Neuronal stem cell (in vitro differentiated cells): ENCODE results near the gene KRT8.
"Not testable (repeated sequence)": the region's sequence is repeated elsewhere in the genome, so short reads cannot be mapped to it uniquely, and the experiment has no call there.

Experiments used
- DNase-seq: peaks from one replicate; pipeline ENCODE4 v3.0.0-alpha.2; 2013; ENCODE audit warnings: low spot score
- H2AFZ ChIP-seq: one replicate; pipeline ENCODE4 v1.6.1; 2013; ENCODE audit warnings: mild to moderate bottlenecking, low read length, inconsistent platforms
- H2AK5ac ChIP-seq: 2 replicates; pipeline ENCODE4 v1.6.1; 2013; ENCODE audit warnings: low read depth, mild to moderate bottlenecking, inconsistent platforms, low read length, moderate library complexity, mixed read lengths
- H2BK120ac ChIP-seq: 2 replicates; pipeline ENCODE4 v1.6.1; 2013; ENCODE audit warnings: low read depth, mild to moderate bottlenecking, inconsistent platforms, low read length, moderate library complexity, mixed read lengths
- H2BK12ac ChIP-seq: one replicate; pipeline ENCODE4 v1.6.1; 2013; ENCODE audit warnings: low read length, inconsistent platforms
- H2BK15ac ChIP-seq: 2 replicates; pipeline ENCODE4 v1.6.1; 2013; ENCODE audit warnings: mild to moderate bottlenecking, low read length, inconsistent platforms, mixed read lengths
- H2BK5ac ChIP-seq: one replicate; pipeline ENCODE4 v1.6.1; 2013; ENCODE audit warnings: inconsistent platforms, mild to moderate bottlenecking, low read length, moderate library complexity
- H3K14ac ChIP-seq: one replicate; pipeline ENCODE4 v1.6.1; 2013; ENCODE audit warnings: low read length, inconsistent platforms
- H3K18ac ChIP-seq: 2 replicates; pipeline ENCODE4 v1.6.1; 2013; ENCODE audit warnings: low read length, inconsistent platforms
- H3K23ac ChIP-seq: 2 replicates; pipeline ENCODE4 v1.6.1; 2013; ENCODE audit warnings: low read depth, mild to moderate bottlenecking, mixed read lengths, low read length, inconsistent platforms; ENCODE audit not compliant: poor library complexity
- H3K27ac ChIP-seq: replicated peaks from 3 replicates; pipeline ENCODE4 v1.5.1; 2013; ENCODE audit warnings: low read length, inconsistent platforms
- H3K27me3 ChIP-seq, 3 experiments: 2 replicates each; pipeline ENCODE4 v1.6.1; 2013; ENCODE audit warnings: low read length in 3 of 3, mild to moderate bottlenecking in 2 of 3, inconsistent platforms in 1 of 3, low read depth in 1 of 3, mixed read lengths in 1 of 3, moderate library complexity in 1 of 3; ENCODE audit not compliant: control insufficient read depth in 3 of 3, insufficient read depth in 3 of 3
- H3K36me3 ChIP-seq, 2 donors: replicated peaks in 1 of 2; 2 replicates each; pipeline ENCODE4 v1.6.1; 2013; ENCODE audit warnings: low read length in 2 of 2; ENCODE audit not compliant: control insufficient read depth in 2 of 2, insufficient read depth in 2 of 2
- H3K4ac ChIP-seq: 2 replicates; pipeline ENCODE4 v1.6.1; 2013; ENCODE audit warnings: inconsistent platforms, mild to moderate bottlenecking, low read length, moderate library complexity
- H3K4me1 ChIP-seq, 2 donors: 1 replicate in 1 of 2; 2 replicates in 1 of 2; pipeline ENCODE4 v1.6.1; 2013; ENCODE audit warnings: low read length in 2 of 2, low read depth in 1 of 2; ENCODE audit not compliant: control insufficient read depth in 2 of 2, insufficient read depth in 1 of 2
- H3K4me2 ChIP-seq: one replicate; pipeline ENCODE4 v1.6.1; 2013; ENCODE audit warnings: mild to moderate bottlenecking, low read length, inconsistent platforms; ENCODE audit not compliant: insufficient read depth, poor library complexity, severe bottlenecking
- H3K4me3 ChIP-seq, 2 donors: 2 replicates each; pipeline ENCODE4 v1.5.1; 2013; ENCODE audit warnings: low read length in 2 of 2, mild to moderate bottlenecking in 2 of 2, inconsistent platforms in 1 of 2, moderate library complexity in 1 of 2
- H3K79me1 ChIP-seq: one replicate; pipeline ENCODE4 v1.6.1; 2013; ENCODE audit warnings: low read depth, mild to moderate bottlenecking, inconsistent platforms, low read length, moderate library complexity
- H3K9ac ChIP-seq: one replicate; pipeline ENCODE4 v1.6.1; 2013; ENCODE audit warnings: mild to moderate bottlenecking, low read depth, low read length, inconsistent platforms; ENCODE audit not compliant: poor library complexity
- H3K9me3 ChIP-seq, 2 donors: replicated peaks in 1 of 2; 2 replicates each; pipeline versions ENCODE3 to v1.6.1; 2013; ENCODE audit warnings: low read length in 2 of 2, mild to moderate bottlenecking in 2 of 2, inconsistent platforms in 1 of 2, low read depth in 1 of 2, mixed read lengths in 1 of 2, moderate library complexity in 1 of 2; ENCODE audit not compliant: control insufficient read depth in 2 of 2, insufficient read depth in 1 of 2
- H4K8ac ChIP-seq: one replicate; pipeline ENCODE4 v1.6.1; 2013; ENCODE audit warnings: low read depth, mild to moderate bottlenecking, inconsistent platforms, low read length, moderate library complexity
- H4K91ac ChIP-seq: one replicate; pipeline ENCODE4 v1.6.1; 2013; ENCODE audit warnings: low read length, low read depth, mild to moderate bottlenecking, inconsistent platforms; ENCODE audit not compliant: poor library complexity
- WGBS, 2 donors: extraction: QIAGEN DNeasy Blood & Tissue Kit; methylation state at CpG; one replicate each; pipeline ENCODE4 v1.1.7; 2013; ENCODE audit warnings: missing lambda C conversion rate in 2 of 2, mixed read lengths in 1 of 2; ENCODE audit not compliant: insufficient read length in 2 of 2, insufficient replicate concordance in 1 of 2; ENCODE audit errors: extremely low coverage in 2 of 2; 5-methylcytosine and 5-hydroxymethylcytosine counted together

Gene KRT8

DNA sequence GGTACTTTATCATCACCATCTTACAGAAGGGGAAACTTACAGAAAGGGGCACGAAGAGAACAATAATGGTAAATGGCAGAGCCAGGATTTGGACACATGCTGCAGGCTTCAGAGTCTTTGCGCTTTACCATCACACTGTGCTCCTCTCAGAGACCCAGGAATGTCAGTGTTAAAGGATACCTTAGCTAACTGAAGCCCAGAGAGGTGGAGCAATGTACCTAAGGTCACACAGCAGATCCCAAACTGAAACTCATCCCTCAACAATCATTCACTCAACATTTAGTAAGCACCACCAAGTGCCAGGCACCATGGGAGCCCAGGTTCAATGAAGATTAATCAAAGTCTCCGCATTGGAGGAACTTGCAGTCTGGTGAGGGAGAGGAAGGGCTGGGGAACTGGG lies 48.1 kb downstream of the KRT8 start:
- Histone ChIP-seq H3K14ac (no peak overlapping the region), H2AK5ac (no peak overlapping the region), H3K27me3 (no peaks in the 10 kb centered on the region), H4K8ac (no peak overlapping the region), H2BK12ac (no peak overlapping the region), H3K4ac (no peak overlapping the region), H3K9ac (no peak overlapping the region), H2BK120ac (no peak overlapping the region), H3K18ac (no peak overlapping the region), H3K36me3 (no peaks in the 10 kb centered on the region), H3K23ac (no peak overlapping the region), H3K4me1 (peaks cover 0 to 3% of the 10 kb centered on the region in 2 donors), H2BK15ac (no peak overlapping the region), H4K91ac (no peak overlapping the region), H2AFZ (no peak overlapping the region), H3K4me2 (no peak overlapping the region), H3K4me3 (no peak overlapping the region), H3K79me1 (no peaks in the 10 kb centered on the region), H3K9me3 (no peaks in the 10 kb centered on the region), H2BK5ac (no peak overlapping the region), H3K27ac (no peak overlapping the region)
- DNase-seq, result no peak
- WGBS, 2 donors, result no CpG with 5 or more reads among the region's 3 CpGs

DNA sequence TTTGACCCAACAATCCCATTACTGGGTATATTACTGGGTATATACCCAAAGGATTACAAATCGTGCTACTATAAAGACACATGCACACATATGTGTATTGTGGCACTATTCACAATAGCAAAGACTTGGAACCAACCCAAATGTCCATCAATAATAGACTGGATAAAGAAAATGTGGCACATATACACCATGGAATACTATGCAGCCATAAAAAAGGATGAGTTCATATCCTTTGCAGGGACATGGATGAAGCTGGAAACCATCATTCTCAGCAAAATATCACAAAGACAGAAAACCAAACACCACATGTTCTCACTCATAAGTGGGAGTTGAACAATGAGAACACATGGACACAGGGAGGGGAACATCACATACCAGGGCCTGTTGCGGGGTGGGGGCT lies 48.8 kb downstream of the KRT8 start:
- H2BK15ac ChIP-seq, H3K9ac ChIP-seq, H3K4me1 ChIP-seq, H2BK120ac ChIP-seq, H3K27ac ChIP-seq, H4K91ac ChIP-seq, H3K36me3 ChIP-seq, H3K27me3 ChIP-seq, H3K4ac ChIP-seq, DNase-seq, H3K4me3 ChIP-seq, H3K14ac ChIP-seq, H2BK12ac ChIP-seq, H2BK5ac ChIP-seq, H3K9me3 ChIP-seq, H4K8ac ChIP-seq, H2AFZ ChIP-seq, H2AK5ac ChIP-seq, H3K18ac ChIP-seq, H3K4me2 ChIP-seq, H3K23ac ChIP-seq, H3K79me1 ChIP-seq: not testable (repeated sequence)
- no CpG with 5 or more reads among the region's 2 CpGs for WGBS, 2 donors

DNA sequence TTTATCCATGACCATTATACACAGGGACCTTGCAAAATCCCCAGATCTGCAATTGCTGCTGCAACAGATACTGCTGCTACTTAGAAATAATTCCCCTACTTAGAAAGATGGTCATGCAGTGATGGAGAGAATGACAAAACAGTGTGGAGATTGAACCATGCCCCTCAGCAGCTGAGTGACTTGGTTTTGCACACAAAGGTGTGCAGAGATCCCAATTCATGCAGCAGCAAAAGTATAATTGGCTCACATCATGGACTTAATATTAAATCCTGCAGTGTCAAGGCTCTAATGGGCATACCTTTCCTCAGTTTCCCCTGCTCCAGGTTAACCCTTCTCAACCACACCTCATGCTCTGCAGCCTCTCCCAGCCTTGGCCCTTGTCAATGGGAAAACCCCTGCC lies 53.1 kb downstream of the KRT8 start:
- Histone ChIP-seq H2BK120ac (no peak overlapping the region), H3K27me3 (peaks cover 0 to 5% (median 0%) of the 10 kb centered on the region in 3 experiments), H2BK12ac (no peak overlapping the region), H3K4me1 (peaks cover 0 to 7% of the 10 kb centered on the region in 2 donors), H3K79me1 (no peaks in the 10 kb centered on the region), H3K36me3 (no peaks in the 10 kb centered on the region), H2AK5ac (no peak overlapping the region), H2AFZ (no peak overlapping the region), H3K4me2 (no peak overlapping the region), H3K18ac (no peak overlapping the region), H3K4me3 (no peak overlapping the region), H4K8ac (no peak overlapping the region), H3K23ac (no peak overlapping the region), H2BK5ac (no peak overlapping the region), H3K9me3 (no peaks in the 10 kb centered on the region), H4K91ac (no peak overlapping the region), H2BK15ac (no peak overlapping the region), H3K9ac (no peak overlapping the region), H3K14ac (no peak overlapping the region), H3K4ac (no peak overlapping the region), H3K27ac (no peak overlapping the region)
- no peak for DNase-seq

DNA sequence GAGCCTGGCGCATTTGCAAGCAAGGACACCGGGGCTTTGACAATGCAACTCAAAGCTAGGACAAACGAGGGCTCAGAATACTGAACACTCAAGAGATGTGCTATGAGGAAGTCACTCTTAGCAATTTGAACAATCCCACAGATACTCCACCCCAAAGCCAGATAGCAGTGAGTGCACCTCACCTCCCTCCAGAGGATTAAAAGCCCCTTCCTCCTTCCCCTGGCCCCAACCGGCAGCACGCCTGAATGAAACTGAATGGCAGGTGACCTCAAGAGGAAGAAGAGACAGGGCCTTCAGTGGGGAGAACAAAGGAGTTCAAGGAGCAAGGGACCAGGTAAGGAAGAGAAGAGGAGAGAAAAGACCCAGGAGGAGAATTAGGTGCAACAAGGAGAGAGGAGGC lies 54.2 kb downstream of the KRT8 start:
- H2BK5ac ChIP-seq, result no peak overlapping the region
- no peaks in the 10 kb centered on the region for H3K9me3 ChIP-seq
- H3K18ac ChIP-seq, result no peak overlapping the region
- peaks cover 0 to 7% of the 10 kb centered on the region in 2 donors for H3K4me1 ChIP-seq
- no peak overlapping the region for H3K4ac ChIP-seq
- H3K36me3 ChIP-seq, result no peaks in the 10 kb centered on the region
- no CpG with 5 or more reads among the region's 5 CpGs for WGBS, 2 donors
- no peak overlapping the region for H3K9ac ChIP-seq
- no peak overlapping the region for H3K14ac ChIP-seq
- H4K8ac ChIP-seq, result no peak overlapping the region
- no peak overlapping the region for H3K23ac ChIP-seq
- H3K79me1 ChIP-seq, result no peaks in the 10 kb centered on the region
- DNase-seq, result no peak
- no peak overlapping the region for H3K27ac ChIP-seq
- no peak overlapping the region for H4K91ac ChIP-seq
- H2BK15ac ChIP-seq, result no peak overlapping the region
- no peak overlapping the region for H2BK12ac ChIP-seq
- no peak overlapping the region for H2BK120ac ChIP-seq
- no peak overlapping the region for H3K4me3 ChIP-seq
- no peak overlapping the region for H2AK5ac ChIP-seq
- no peak overlapping the region for H2AFZ ChIP-seq
- H3K27me3 ChIP-seq, result peaks cover 0 to 5% (median 0%) of the 10 kb centered on the region in 3 experiments
- no peak overlapping the region for H3K4me2 ChIP-seq
